Activated naive CD4-positive, alpha-beta T cell (primary cell): Measurements from ENCODE around the gene C2orf68.
A peak's percentile ranks its signal among the peaks of the same experiment; 100 is the strongest.
"Not testable (repeated sequence)": the region's sequence is repeated elsewhere in the genome, so short reads cannot be mapped to it uniquely, and the experiment has no call there.

ENCODE experiments used
- DNase-seq, 4 experiments: peaks; one replicate each; lab custom pipeline; 2025; lab: John Stamatoyannopoulos, UW

The C2orf68 gene

DNA sequence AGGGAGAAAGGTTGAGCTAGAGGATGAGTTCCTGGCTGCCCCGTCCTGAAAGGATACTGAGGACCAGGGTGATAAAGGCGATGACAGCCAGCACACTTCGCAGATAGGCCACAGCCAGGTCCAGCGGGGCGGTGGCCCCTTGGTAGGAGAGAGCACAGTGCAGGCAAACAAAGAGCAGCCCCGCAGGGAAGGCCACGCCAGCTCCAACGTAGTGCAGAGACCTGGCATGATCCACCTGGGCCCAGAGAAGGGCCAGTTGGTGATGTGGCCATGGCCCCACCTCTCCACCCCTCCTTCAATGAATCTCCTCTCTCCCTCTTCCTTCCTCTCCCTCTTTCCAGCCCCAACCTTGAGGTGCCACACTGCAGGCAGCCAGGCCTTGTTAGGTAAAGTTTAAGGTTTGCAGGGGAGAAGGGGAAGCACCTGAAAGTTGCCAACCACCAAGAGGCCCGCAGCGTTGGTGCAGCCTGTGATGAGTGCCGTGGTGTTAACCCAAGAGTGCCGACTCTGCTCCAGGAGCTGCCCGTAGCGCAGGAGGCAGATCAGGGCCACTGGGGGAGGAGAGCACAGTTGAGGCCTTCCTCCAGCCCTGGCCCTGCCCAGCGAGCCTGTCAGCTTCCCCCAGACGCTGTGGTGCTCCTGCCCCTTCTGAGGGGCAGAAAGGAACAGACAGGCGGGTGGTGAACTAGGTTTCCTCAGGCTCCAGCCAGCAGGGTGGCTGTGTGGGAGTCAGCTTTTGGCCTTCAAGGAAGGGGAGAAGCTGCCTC, 12.2 kb downstream of the C2orf68 start:
- no peak for DNase-seq

DNA sequence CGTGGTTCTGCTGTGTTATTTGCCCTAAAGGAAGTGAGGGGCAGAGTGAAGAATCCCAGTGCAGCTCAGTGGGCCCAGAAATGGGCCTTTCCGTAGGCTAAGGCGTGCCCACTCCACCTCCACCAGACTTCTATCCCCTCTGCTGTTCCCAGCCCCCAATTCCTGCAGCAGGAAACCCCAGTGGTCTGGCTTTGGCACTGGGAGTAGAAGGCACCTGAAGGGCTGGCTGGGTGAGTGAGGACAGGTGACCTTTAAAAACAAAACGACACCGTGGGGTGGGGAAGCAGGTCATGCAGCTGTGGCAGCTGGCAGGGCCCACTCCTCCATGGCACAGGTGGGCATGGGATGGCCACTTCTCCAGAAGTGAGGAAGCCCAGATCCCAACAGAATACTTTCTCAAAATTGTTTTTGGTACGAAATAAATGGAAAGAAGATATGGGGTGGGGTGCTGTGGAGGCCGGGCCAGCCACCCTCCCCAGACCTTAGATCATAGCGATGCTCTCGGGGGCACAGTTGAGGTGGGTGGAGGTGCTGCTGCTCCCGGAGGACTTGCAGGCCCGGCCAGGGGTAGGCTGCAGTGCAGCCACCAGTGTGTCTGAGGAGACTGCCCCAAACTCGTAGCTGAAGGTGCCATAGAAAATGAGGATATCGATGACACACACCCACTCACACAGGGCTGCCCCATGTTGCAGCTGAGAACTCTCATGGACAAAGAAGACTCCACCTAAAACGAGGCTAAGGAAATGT, 13.1 kb downstream of the C2orf68 start:
- no peak for DNase-seq

DNA sequence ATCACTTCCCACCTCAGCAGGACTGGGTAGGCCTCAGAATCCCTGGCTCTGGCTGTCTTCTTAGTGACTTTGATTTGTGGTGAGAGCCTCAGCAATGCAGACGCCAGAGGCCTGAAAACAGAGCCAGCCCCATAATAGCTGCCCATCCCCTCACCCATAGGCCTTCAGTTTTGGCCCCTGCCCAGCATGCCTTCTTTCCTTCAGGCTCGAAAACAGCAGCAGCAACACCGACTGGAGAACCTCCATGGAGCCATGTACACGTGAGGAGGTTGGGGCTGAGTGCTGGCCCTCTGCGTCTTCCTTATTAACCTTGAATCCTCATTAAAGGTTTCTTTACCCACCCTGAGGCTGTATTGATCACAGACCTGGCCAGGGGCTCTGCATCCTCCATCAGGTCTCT, 14.6 kb downstream of the C2orf68 start:
- no peak for DNase-seq

DNA sequence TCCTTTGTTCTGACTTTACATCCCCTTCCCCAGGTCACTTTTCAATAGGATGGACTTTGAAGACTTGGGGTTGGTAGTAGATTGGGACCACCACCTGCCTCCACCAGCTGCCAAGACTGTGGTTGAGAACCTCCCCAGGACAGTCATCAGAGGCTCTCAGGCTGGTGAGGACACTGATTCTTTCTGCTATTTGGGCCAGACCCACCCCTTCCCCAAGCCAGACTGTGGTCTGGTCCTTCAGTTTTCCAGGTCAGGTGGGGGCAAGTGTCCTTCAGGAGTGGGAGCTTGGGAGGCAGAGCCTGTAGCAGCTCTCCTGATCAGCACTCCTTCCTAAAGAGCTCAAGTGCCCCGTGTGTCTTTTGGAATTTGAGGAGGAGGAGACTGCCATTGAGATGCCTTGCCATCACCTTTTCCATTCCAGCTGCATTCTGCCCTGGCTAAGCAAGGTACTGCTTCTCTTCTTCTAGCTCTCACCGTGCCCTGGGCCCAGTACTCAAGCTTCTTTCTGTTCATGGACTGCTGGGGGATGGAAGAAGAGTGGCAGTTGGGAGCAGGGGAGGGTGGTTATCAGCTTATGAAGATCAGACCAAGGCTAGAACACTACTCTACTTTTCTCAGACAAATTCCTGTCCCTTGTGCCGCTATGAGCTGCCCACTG, 15.3 kb downstream of the C2orf68 start:
- no peak for DNase-seq

DNA sequence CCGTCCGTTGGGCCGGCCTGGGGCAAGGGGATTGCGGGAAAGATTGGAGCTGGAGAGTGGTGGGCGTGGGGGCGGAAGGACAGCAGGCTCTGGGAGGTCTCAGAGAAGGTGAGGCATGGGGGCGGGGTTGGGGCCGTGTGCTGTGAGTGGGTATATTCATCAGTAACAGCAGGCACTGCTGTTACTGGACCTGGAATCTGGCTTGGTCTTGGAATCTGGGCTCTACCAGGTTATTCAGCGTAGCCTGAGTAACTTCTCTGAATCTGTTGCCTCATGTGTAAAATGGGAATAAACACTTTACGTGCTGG, 15.9 kb downstream of the C2orf68 start:
- no peak for DNase-seq

DNA sequence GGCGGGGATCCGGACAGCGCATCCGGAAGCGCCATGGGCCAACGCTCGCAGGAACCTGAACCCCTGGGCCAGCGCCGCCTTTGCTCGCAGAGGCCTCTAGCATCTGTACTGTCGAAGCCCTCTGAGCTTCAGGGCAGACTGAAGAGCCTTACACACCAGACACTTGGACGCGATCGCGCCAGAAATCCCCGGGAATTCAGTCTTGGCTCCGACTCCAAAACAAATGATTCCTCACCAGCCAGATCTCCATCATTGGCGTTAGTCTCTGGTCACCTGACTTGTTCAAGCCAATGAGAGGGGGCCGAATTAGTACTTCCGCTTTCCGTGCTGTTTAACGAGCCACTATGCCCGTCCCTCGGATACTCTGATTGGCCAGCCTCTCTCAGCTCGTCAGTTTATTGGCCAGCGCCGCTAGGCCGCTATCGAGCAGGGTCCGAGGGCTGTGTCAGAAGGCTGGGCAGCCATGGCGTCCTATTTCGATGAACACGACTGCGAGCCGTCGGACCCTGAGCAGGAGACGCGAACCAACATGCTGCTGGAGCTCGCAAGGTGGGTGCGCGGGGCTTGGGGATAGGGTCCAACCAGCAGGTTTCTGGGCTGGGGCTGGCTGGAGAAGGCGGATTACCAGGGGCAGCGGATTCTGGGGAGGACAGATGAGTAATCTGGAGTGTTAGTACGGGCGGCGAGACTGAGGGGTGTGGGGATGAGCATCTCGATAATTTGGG, 16.4 kb downstream of the C2orf68 start, which contains the start of gene RNF181:
RNF181 (plus strand) TSS at position 445 of the 725 bp plus-strand sequence; CDS start at position 464, 19 bp downstream.
- peak; percentile 65 to 78 (median 72) for DNase-seq

DNA sequence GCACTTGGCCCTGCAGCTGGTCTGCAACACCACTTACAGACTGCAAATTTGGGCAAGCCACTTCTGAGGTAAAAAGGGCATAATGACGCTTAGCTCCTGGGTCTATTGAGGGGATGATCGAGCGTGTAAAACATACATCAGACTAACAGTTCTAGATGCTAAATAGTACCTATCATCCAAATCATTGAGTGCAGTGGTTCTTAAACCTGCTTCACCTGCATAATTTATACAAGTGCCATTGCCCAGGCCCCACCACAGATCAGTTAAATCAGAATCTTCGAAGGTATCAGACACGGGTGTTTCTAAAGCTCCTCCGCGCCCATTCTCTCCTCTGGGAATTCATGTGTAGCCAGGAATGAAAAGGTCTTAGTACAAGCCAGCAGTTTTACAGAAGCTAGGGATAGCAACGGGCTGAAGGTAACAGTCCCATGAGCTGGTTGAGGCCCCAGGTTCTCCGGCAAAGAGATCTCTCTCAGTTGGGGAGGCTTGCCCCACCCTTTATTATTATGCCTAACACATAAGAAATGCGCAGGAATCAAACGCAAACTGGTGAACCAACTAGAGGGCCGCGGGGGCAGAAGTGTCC, 17.1 kb downstream of the C2orf68 start:
- DNase-seq, result no peak

DNA sequence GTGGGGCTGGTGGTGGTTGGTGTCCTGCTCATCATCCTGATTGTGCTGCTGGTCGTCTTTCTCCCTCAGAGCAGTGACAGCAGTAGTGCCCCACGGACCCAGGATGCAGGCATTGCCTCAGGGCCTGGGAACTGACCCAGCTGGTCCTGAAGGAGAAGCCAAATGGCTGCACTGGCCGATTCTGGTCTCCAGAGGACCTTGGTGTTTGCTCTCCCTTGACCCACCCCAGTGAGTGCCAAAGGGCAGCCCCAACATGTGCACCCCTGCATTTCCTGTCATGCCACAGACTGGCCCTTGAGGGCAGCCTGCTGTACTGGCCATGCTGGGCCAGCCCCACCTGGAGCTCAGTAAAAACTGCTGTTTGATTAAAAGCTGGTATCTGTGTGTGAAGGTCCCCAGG, 18.8 kb downstream of the C2orf68 start:
- no peak for DNase-seq

DNA sequence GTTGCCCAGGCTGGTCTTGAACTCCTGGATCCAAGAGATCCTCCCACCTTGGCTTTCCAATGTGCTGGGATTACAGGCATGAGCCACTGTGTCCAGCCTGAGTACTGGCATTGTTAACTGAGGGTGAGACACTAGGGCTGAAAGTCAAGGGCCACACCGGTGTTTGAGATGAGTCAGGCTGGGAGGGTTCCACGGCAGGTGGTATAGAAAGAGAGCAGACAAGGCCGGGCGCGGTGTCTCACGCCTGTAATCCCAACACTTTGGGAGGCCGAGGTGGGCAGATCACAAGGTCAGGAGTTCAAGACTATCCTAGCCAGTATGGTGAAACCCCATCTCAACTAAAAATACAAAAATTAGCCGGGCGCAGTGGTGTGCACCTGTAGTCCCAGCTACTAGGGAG, 19.6 kb downstream of the C2orf68 start:
- not testable (repeated sequence) for DNase-seq

DNA sequence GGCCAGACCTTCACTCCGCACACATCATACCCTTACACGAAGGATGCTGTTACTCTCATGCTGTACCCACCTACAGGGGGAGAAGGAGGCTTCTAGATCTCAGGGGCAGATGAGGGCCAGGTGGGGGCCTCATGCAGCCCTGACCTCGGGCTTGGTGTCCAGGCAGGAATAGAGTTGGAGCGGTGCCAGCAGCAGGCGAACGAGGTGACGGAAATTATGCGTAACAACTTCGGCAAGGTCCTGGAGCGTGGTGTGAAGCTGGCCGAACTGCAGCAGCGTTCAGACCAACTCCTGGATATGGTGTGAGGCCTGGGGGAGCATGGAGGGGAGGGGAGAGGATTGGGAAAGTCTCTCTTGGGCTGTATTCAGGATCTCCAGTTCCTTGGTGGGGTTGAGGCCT, 20.3 kb downstream of the C2orf68 start:
- no peak for DNase-seq

DNA sequence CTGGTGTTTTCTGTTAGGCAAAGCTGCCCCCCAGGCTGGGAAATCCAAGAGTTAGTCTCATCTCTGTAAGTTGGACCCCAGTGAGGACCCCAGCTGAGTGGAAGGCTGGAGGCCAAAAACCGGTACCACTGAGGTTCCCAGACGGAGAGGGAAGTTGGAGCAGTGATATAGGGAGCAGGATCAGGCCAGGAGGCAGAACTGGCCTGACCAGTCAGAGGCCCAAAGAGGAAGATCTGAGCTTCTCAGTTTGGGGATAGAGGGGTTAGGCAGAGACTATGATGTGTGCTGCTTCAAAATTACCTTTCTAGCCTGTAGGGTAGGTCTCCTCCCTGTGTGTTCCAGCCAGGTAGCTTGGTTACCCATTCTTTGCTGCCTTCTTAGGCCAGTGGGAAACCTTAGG, 20.9 kb downstream of the C2orf68 start:
- DNase-seq, result no peak

DNA sequence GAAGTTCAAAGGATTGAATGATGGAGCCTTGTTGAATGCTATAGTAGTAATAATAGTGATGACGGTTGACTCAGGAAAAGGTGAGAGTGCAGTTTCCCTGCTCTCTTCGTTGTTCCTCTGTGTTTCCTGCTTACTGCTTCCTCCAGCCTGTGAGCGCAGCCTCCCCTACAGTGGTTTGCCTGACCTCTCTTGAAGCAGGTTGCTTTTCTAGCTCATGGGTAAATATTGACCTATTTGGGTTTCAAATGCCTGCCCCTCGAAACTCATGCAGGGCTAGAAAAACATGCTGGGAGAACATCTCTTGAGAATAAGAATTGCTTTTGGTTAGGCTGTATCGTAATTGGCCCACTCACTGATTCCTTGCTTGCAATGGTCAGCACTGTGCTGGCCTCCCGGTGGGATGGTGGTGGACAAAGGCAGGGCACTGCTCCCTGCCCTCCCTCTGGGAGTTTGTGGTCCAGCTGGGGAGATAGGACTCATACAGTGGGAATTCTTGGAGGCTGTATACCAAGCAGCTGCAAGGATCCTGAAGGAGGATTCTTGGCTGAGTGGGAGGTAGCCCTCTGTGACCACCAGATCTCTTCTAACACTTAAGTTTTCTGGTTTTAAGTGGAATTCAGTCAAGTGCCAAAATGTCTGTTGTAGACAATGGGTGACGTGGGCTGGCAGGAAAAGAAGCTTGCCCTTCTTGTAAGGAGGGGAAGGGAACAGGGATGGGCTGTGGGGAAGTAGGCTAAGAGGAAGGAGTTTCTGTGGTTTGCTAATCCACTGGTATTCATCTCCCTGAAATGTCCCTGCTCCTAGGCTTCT, 21.7 kb downstream of the C2orf68 start:
- no peak for DNase-seq

DNA sequence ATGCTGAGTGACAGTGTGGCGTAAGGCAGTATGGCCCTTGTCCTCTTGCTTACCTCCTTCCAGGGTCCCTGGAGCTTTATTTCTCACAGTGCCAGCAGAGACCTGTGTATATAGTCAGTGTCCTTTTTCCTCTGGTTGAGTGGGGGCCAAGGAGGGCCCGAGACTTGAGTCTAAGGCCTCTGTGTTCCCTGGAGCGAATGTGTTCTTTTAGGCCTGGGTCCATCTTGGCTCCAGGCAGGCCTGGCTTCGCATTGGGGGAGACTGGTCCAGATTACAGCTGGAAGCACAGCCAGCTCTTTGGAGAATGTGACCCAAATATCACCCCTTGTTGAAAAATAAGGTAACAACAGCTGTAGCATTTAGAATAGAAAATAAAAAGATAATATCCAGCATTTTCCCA, 22.7 kb downstream of the C2orf68 start:
- no peak for DNase-seq

DNA sequence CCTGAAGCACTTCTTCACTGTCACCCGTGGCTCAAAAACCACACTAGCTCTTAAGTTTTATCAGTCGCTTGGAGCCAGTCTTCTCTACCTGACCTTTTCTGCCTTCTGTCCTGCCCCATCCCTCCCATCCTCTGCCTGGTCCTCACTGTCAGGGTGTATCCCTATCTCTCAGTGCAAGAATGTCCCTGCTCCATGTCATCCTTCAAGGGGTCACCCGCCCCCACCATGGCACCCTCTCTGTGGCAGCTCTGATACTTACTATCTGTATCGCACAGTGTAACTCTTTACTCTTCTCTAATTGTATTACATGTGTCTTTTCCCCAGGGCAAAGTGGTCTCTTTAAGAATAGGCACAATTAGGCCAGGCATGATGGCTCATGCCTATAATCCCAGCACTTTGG, 23.2 kb downstream of the C2orf68 start:
- no peak for DNase-seq

DNA sequence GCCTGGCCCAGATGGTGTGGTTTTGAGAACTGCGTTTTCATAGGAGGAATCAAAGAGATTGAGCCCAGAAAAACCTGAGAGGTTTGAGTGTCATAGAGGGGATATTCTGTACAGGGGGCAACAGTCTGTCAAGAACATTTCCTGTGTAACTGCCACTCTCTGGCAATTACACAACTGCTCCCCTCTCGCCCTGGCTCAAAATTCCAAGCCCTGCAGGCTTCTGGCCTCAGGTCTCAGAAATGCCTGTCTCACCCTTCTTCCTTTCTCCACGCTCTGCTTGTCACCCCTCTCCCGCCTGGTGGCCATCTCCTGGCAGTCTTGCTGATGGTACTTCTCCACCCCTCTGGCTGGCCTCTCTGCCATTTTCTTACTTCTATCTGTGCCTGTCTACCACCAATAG, 23.6 kb downstream of the C2orf68 start:
- DNase-seq, result no peak

DNA sequence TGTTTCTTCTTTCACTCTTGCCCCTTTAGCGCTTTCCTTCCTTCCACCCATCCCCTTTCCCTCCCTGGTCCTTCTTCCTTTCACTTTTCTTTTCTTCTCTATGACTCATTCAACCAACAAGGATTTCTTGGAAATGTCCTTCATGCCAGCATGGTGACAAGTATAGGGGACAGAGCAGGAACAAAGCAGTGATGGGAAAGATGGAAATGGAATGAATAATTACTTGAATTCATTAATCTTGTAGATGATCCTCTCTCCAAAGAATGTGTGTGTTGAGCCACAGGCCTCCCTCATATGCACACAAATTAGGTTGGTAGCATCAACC, 26.1 kb downstream of the C2orf68 start:
- no peak for DNase-seq

DNA sequence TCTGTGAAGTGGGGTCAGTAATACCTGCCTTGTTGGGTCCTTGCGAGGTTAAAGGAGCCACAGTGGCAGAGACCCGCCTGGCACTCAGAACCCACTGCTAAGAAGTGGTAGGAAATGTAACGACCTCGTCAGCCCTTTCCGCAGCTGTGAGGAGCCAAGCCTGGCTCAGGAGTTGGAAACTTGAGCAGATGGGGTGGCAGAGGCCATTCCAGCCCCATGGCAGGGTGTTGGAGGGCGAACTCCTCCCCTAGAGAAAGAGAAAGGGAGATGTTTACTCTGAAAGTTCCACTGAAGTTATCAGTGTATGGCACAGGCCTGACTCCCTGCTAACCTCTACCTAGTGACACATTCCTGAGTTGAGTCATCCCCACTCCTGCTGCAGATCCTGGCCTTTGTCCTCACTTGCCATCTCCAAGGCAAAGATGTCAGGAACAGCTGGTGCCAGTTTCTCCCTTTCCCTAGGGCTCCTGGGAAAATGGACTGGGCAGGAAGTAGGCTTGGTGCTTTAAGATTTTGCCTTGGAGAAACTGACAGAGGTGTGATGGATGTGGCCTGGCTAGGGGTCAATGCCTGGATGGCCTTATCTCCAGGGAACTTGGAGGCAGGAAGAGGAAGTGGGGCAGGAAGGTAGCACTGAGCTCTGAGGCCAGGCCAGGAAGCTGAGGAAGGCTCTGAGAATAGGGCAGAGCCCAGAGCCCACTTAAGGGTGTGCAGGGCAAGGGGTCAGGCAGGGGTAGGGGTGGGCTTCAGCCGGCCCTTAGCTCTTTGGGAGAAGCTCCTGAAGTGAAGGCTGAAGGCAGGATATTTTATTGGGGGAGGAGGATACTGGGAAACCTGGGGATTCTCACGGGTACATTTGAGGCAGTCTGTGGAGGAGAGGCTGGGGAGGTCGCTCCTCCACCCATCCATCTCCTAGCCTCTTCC, 26.7 kb downstream of the C2orf68 start:
- peak in 1 of 4 experiments; percentile 35 for DNase-seq

DNA sequence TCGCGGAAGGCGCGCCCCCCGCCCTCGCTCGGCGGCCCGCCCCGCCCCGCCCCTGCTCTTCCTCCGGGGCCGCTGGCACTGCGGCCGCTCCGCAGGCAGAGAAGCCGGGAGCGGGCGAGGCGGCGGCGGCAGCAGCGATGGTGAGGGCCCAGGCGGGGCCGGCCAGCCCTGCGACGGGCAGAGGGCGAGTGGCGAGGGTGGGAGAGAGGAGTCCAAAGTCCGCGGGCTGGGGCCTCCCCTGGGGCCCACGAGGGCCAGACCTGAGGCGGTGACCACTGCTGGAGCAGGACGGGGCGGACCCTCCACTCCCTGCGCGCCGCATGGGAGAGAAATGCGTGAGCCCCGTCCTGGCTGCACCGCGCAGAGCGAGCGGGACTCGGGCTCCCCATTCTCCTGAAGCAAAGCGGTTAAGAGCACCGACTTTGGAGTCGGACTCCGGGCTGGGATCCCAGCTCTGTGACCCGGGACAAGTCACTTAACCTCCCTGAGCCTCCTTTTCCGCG, 27.5 kb downstream of the C2orf68 start, which contains the start of gene VAMP5:
VAMP5 (plus strand) TSS at position 78 of the 503 bp plus-strand sequence; CDS start at position 138, 60 bp downstream.
- DNase-seq, result peak in 1 of 4 experiments; percentile 37

DNA sequence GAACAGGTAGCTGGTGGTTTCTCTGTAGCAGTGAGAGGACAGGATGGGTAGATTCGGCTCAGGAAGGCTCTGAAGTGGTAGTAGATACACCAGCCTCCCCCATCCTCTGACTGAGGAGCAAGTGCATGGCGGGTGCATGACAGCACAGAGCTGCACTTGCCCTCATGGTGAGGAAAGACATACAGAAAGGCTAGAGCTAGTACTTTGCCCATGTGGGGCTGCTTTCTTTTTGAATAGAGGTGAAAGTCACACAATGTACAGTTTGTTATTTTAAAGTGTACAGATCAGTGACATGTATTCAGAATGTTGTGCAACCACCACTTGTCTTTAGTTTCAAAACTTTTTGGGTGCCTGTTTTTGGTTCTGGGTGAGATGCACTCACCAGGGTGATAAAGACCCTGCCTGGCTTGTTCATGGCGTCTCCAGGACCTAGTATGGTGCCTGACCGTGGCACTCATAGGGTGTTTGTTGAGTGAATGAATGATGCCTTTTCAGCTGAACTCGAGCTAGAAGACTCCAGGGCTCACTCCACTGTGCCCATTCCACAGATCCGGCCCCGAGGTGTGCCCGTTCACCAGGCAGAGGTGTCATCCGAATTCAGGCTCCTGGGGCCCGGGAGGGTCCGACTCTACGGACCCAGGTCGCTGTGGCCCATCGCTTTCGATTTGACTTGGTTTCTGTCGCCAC, 28.1 kb downstream of the C2orf68 start:
- peak in 2 of 4 experiments; percentile 11 to 31 for DNase-seq
